Stimulated activated naive B cell treated with anti-CD40 and anti-IgM and Interleukin-4, amounts not matched to agents 10 μg/mL and 1 μg/mL and 100 μg/mL, for 72 hours (primary cell): ENCODE results near the gene LGI4.

ENCODE experiments used
- ATAC-seq, 2 donors: fragments of 150-1000 bp; cut with Tn5 transposase; replicated peaks; 2 replicates each; pipeline ENCODE4 v1.10.0; 2021; ENCODE audit warnings: moderate library complexity in 1 of 2
- DNase-seq: peaks from one replicate; pipeline ENCODE4 v3.0.0; 2021
- H3K27ac Mint-ChIP-seq: one replicate; pipeline ENCODE4 v1.8.0; 2022; ENCODE audit warnings: mild to moderate bottlenecking, mixed read lengths
- H3K27me3 Mint-ChIP-seq, 2 donors: one replicate each; pipeline ENCODE4 v1.8.0; 2022; ENCODE audit warnings: mixed read lengths in 2 of 2
- H3K36me3 Mint-ChIP-seq, 2 donors: one replicate each; pipeline ENCODE4 v1.8.0; 2022; ENCODE audit warnings: mixed read lengths in 2 of 2, mild to moderate bottlenecking in 1 of 2
- H3K4me1 Mint-ChIP-seq, 2 donors: one replicate each; pipeline ENCODE4 v1.8.0; 2022; ENCODE audit warnings: mixed read lengths in 2 of 2, mild to moderate bottlenecking in 1 of 2
- H3K4me3 Mint-ChIP-seq, 2 donors: one replicate each; pipeline ENCODE4 v1.8.0; 2022; ENCODE audit warnings: mild to moderate bottlenecking in 2 of 2, mixed read lengths in 2 of 2, moderate library complexity in 1 of 2
- H3K9me3 Mint-ChIP-seq, 2 donors: one replicate each; pipeline ENCODE4 v1.8.0; 2022; ENCODE audit warnings: mixed read lengths in 2 of 2, mild to moderate bottlenecking in 1 of 2

LGI4 gene

DNA sequence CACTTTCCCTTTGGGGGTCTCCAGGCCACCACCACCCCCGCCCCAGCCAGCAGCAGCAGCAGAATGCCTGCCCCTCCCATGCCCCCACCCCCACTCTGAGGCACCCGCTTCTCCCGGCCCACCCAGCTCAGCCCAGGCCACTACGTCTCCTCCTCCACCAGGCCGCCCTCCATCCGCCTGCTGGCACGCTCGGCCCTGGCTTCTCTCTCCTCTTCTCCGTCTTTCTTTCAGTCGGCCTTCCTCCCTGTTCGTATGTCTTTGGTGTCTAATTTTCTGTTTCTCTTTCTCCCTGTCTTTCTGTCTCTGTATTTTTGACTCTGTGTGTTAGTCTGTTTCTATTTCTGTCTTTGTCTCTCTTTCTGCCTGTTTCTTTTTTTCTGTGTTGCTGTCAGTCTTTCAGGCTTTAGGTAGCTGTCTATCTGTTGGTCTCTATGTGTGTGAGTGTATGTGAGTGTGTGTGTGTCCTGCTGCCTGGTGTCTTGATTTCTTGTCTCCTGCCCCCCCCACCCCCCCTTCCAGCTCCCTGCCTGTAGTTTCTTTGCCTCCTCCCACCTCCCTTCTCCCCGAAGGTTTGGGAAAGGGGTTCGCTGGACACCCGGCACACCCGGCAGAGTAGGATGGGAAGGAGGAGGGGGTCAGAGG, at the start of gene LGI4:
Gene LGI4, minus strand, starts transcription at position 459 of the 642 bp plus-strand sequence. Its CDS starts 379 bp downstream, at position 80.
- no peak for ATAC-seq
- H3K27me3 Mint-ChIP-seq, result peaks cover 0 to 5% of the 10 kb centered on the region in 2 donors
- H3K4me1 Mint-ChIP-seq, result peaks cover 6 to 16% of the 10 kb centered on the region in 2 donors
- no peak within 1 kb of the TSS for H3K4me3 Mint-ChIP-seq
- H3K9me3 Mint-ChIP-seq, result peaks cover 6 to 11% of the 10 kb centered on the region in 2 donors
- no peak within 1 kb of the TSS for H3K27ac Mint-ChIP-seq
- no peak for DNase-seq
- H3K36me3 Mint-ChIP-seq, result no peaks in the 10 kb centered on the region

DNA sequence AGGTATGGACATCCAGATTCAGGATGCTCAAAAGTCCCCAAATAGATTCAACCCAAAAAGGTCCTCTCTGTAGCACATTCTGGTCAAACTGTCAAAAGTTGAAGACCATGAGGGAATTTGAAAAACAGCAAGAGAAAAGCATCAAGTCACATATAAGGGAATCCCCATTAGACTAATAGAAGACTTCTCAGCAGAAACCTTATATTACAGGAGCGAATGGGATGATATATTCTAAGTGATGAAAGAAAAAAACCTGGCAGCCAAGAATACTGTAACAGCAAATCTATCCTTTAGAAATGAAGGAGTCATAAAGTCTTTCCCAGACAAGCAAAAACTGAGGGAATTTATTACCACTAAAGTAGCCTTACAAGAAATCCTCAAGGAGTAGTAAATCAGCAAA, 49.4 kb upstream of the LGI4 start:
- H3K27me3 Mint-ChIP-seq, result no peaks in the 10 kb centered on the region
- no peak overlapping the region for H3K4me3 Mint-ChIP-seq
- peaks cover 5 to 9% of the 10 kb centered on the region in 2 donors for H3K9me3 Mint-ChIP-seq
- no peaks in the 10 kb centered on the region for H3K36me3 Mint-ChIP-seq
- H3K4me1 Mint-ChIP-seq, result peaks cover 8 to 14% of the 10 kb centered on the region in 2 donors
- ATAC-seq (no peak), DNase-seq (no peak)
- no peak overlapping the region for H3K27ac Mint-ChIP-seq

DNA sequence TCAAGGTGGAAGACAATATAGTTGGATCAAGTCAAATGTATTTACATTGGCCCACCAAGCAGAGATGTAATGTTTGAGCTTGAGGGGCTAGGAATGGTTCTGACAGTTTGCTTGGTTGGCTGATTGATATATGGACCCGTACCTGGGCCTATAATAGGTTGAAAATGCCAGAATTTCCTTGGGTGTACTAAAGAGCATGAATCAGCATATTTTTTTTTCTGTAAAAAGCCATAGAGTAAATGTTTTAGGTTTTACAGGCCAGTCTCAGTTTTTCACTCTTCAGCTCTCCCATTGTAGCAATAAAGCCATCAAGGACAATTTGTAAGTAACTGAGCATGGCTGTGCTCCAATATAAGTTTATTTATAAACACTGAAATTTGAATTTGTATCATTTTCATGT, 46.5 kb upstream of the LGI4 start:
- Mint-ChIP-seq H3K36me3 (no peaks in the 10 kb centered on the region), H3K9me3 (peaks cover 11 to 13% of the 10 kb centered on the region in 2 donors), H3K27me3 (no peaks in the 10 kb centered on the region), H3K4me3 (no peak overlapping the region), H3K27ac (no peak overlapping the region), H3K4me1 (peaks cover 8 to 17% of the 10 kb centered on the region in 2 donors)
- DNase-seq, result no peak
- ATAC-seq, result no peak

DNA sequence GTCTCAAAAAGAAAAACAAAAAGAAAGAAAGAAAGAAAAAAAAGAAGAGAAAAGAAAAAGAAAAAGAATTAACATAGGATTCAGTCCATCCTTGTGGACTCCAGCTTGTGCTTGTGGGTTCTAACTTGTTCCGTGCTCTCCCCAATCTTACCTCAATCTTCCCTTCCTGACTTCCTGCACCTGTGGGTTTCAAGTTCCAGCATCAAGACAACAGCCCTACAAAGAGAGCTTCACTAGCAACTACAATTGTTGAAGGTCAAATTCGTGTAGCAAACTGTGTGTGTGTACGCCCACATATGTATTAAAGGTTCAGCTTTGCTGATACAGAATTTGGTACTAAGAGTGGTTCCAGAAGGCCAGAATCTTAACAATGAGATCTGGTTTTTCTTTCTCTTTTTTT, 45.0 kb upstream of the LGI4 start:
- peaks cover 11 to 13% of the 10 kb centered on the region in 2 donors for H3K9me3 Mint-ChIP-seq
- peaks cover 14 to 32% of the 10 kb centered on the region in 2 donors for H3K4me1 Mint-ChIP-seq

DNA sequence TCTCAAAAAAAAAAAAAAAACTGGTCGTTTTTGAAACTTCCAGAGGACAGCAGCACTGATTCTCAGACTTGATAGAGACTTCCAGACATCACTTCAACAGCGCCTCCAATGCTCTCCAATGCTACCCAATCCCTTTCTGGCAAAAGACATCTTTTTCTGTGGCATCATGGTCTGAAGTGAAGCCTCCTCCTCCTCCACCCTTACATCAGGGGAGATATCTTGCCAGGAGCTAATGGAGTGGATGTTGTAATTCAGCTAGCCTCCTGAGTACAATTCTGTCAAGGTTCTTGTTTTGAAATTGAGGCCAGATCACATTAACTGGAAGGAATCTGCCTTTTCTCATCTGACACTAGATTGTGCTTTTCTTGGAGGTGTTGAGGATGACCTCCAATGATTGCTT, 43.8 kb upstream of the LGI4 start:
- no peak overlapping the region for H3K27ac Mint-ChIP-seq
- H3K36me3 Mint-ChIP-seq, result peaks cover 0 to 2% of the 10 kb centered on the region in 2 donors
- H3K4me3 Mint-ChIP-seq, result no peak overlapping the region
- H3K9me3 Mint-ChIP-seq, result peaks cover 7% of the 10 kb centered on the region in 2 donors
- H3K4me1 Mint-ChIP-seq, result peaks cover 14 to 32% of the 10 kb centered on the region in 2 donors
- ATAC-seq (no peak), DNase-seq (no peak)
- no peaks in the 10 kb centered on the region for H3K27me3 Mint-ChIP-seq

More for the DNA sequence above, 45.0 kb upstream of the LGI4 start:
- DNase-seq (no peak), ATAC-seq (no peak)
- Mint-ChIP-seq H3K4me3 (no peak overlapping the region), H3K27me3 (no peaks in the 10 kb centered on the region), H3K36me3 (peaks cover 0 to 1% of the 10 kb centered on the region in 2 donors), H3K27ac (no peak overlapping the region)

DNA sequence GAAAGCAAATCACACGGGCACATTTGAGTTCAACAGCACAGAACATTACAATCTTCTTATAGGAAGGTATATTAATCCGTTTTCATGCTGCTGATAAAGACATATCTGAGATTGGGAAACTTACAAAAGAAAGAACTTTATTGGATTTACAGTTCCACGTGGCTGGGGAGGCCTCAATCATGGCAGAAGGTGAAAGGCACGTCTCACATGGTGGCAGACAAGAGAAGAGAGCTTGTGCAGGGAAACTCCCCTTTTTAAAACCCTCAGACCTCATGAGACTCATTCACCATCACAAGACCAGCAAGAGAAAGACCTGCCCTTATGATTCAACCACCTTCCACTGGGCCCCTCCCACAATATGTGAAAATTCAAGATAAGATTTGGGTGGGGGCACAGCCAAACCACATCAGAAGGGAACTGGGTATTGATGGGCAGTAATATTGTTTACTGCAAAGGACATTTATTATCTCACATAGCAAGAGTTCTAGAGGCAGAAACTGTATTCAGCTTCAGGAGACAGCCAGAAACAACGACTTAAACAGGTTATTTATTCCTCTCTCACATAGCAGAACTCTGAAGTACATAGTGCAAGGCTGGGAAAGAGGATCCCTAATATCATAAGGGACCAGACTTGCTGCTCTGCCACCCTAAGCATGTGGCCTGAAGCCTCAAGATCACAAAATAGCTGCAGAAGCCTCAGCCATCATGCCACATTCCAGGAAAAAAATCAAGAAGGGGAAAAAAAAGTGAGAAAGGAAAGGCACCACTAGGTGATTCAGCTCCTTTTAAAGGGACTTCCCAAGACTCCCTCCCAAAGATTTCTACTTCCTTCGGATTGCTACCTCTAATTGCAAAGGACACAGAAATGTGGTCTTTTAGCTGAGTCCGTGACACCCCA, 42.8 kb upstream of the LGI4 start:
- Mint-ChIP-seq H3K9me3 (peaks cover 5 to 7% of the 10 kb centered on the region in 2 donors), H3K36me3 (peaks cover 2 to 3% of the 10 kb centered on the region in 2 donors), H3K4me3 (no peak overlapping the region), H3K4me1 (peaks cover 13 to 32% of the 10 kb centered on the region in 2 donors), H3K27me3 (no peaks in the 10 kb centered on the region), H3K27ac (no peak overlapping the region)
- no peak for ATAC-seq
- DNase-seq, result no peak

DNA sequence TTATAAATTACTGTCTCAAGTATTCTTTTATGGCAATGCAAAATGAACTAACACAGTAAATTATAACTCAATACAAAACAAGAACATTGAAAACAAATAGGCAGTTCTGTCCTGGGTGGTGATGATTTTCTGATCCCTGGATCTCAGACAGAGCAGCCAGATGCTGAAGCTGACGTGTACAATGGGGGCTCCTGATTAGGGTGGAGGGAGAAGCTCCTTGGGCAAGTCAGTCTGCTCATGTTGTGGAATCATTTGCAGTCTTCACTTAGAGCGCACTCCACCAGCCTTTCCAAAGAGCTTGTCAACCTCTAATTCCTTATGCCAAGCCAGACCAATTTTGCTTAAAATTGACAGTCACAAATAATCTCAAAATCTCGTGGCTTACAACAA, 41.3 kb upstream of the LGI4 start:
- no peak overlapping the region for H3K27ac Mint-ChIP-seq

DNA sequence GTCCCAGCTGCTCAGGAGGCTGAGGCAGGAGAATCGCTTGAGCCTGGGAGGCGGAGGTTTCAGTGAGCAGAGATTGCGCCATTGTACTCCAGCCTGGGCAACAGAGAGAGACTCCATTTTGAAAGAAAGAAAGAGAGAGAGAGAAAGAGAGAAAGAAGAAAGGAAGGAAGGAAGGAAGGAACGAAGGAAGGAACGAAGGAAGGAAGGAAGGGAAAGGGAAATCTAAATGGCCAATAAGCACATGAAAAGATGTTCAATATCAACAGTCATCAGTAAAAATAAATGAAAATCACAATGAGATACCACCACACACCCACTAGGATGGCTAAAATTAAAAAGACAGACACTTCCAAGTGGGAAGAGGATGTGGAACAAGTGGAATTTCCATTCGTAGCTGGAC, 39.4 kb upstream of the LGI4 start:
- Mint-ChIP-seq H3K4me3 (no peak overlapping the region), H3K27ac (no peak overlapping the region), H3K4me1 (peaks cover 9 to 39% of the 10 kb centered on the region in 2 donors), H3K9me3 (peaks cover 5 to 7% of the 10 kb centered on the region in 2 donors), H3K36me3 (peaks cover 9 to 25% of the 10 kb centered on the region in 2 donors), H3K27me3 (no peaks in the 10 kb centered on the region)
- DNase-seq (no peak), ATAC-seq (no peak)

More for the DNA sequence above, 41.3 kb upstream of the LGI4 start:
- ATAC-seq (no peak), DNase-seq (no peak)
- no peaks in the 10 kb centered on the region for H3K27me3 Mint-ChIP-seq
- H3K36me3 Mint-ChIP-seq, result peaks cover 2 to 9% of the 10 kb centered on the region in 2 donors
- H3K4me3 Mint-ChIP-seq, result no peak overlapping the region
- peaks cover 5 to 7% of the 10 kb centered on the region in 2 donors for H3K9me3 Mint-ChIP-seq
- peaks cover 12 to 39% of the 10 kb centered on the region in 2 donors for H3K4me1 Mint-ChIP-seq

DNA sequence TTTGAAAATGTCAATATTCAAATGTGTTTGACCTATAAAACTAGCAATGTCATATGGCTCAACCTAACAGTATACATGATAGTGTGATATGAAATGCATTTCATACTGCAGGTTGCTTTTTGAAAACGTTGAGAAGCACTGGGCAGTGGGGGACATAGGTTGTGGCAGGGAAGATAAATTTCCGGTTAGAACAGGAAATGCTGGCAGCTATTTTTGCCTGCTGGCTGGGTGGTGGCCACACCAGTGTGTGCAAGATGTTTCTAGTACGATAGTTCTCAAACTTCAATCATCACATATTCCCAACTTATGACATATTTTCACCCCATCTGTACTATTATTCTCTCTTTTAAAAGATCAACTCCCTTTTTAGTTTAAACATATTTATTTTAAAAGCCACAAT, 36.9 kb upstream of the LGI4 start:
- H3K27me3 Mint-ChIP-seq, result no peaks in the 10 kb centered on the region
- no peaks in the 10 kb centered on the region for H3K9me3 Mint-ChIP-seq
- H3K27ac Mint-ChIP-seq, result peak overlapping the region; percentile 75
- H3K36me3 Mint-ChIP-seq, result peaks cover 24 to 48% of the 10 kb centered on the region in 2 donors
- H3K4me3 Mint-ChIP-seq, result no peak overlapping the region
- no peak for DNase-seq
- peaks cover 26 to 62% of the 10 kb centered on the region in 2 donors for H3K4me1 Mint-ChIP-seq
- no peak for ATAC-seq

DNA sequence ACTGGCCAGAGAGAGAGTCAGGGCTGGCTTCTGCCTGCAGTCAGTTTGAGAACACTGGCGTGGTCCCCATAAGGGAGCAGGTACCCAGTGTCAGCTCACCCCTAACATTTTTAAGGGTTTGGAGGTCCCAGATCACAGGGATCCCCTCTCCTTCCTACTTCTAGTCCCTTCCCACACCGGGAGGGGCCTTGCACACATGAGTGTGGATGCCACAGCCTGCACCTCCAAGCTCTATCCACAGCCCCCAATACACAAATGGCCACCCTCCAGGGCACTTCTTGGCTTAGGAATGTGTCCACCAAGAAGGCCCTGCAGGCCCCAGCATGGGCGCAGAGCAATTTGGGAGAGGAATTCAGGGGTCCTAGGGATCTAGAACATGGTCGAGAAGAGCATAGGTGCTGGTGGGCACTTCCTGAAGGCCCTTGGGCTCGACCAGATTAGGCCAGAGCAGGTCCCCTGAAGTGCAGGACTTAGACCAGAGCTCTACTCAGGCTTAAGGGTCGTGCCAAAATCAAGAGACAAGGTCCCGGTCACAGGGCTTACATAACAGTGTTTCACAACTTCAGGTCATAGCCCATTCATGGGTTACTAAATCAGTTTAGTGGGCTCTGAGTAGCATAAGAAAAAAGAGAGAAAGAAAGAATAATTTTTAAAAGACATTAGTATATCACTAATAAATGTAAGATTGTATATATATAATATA, 35.7 kb upstream of the LGI4 start:
- ATAC-seq (no peak), DNase-seq (no peak)
- Mint-ChIP-seq H3K27ac (peak overlapping the region; percentile 85), H3K4me3 (no peak overlapping the region), H3K36me3 (peaks cover 36 to 60% of the 10 kb centered on the region in 2 donors), H3K4me1 (peaks cover 29 to 63% of the 10 kb centered on the region in 2 donors), H3K27me3 (no peaks in the 10 kb centered on the region), H3K9me3 (peaks cover 6 to 11% of the 10 kb centered on the region in 2 donors)

DNA sequence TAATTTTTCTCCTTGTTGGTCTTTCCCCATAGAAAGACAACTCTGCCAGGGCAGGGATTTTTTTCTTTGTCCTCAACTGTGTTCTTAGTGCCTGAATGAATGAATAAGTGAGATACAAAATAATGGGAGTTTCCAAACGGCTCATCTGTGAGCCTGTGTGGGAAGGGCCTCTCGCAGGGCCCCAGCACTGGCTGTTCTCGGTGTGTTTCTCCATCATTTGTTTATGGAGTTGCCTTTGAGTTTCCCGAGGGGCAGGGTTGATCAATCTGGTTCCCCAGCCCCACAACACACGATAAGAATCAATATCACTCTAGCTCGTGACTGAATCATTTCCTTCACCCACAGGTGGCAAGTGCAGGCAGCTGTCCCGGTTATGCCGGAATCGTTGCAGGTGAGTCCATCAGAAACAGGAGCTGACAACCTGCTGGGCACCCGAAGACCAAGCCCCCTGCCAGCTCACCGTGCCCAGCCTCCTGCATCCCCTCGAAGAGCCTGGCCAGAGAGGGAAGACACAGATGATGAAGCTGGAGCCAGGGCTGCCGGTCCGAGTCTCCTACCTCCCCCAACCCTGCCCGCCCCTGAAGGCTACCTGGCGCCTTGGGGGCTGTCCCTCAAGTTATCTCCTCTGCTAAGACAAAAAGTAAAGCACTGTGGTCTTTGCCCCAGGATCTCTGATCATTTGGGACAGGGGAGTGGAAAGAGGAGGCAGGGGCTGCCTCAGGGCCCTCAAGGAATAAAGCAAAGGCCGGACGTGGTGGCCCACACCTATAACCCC, 34.5 kb upstream of the LGI4 start:
- Mint-ChIP-seq H3K27ac (peak overlapping the region; percentile 85), H3K36me3 (peaks cover 44 to 70% of the 10 kb centered on the region in 2 donors), H3K27me3 (no peaks in the 10 kb centered on the region), H3K4me3 (no peak overlapping the region), H3K4me1 (peaks cover 27 to 60% of the 10 kb centered on the region in 2 donors), H3K9me3 (peaks cover 8 to 15% of the 10 kb centered on the region in 2 donors)
- DNase-seq (no peak), ATAC-seq (no peak)

DNA sequence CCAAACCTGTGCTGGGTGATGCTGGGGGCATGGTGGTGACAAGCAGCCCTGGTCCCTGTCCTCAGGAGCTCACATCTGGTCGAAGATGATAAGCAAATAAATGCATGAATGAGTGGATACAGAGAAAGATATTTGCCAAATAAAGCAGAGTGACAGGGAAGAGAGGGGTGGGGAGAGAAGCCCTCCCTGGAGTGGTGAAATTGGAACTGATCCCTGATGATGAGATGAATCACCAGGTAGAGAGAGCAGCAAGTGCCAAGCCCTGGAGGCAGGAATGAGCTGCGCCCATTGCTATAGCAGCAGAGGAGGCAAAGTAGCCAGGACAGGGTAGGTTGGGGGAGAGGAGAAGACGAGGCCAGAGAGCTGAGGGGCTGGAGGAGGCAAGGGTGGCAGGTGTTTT, 33.3 kb upstream of the LGI4 start:
- DNase-seq (no peak), ATAC-seq (no peak)
- H3K36me3 Mint-ChIP-seq, result peaks cover 55 to 82% of the 10 kb centered on the region in 2 donors
- H3K9me3 Mint-ChIP-seq, result peaks cover 11 to 19% of the 10 kb centered on the region in 2 donors
- no peaks in the 10 kb centered on the region for H3K27me3 Mint-ChIP-seq
- H3K4me3 Mint-ChIP-seq, result no peak overlapping the region
- H3K27ac Mint-ChIP-seq, result peak overlapping the region; percentile 59
- H3K4me1 Mint-ChIP-seq, result peaks cover 28 to 68% of the 10 kb centered on the region in 2 donors

DNA sequence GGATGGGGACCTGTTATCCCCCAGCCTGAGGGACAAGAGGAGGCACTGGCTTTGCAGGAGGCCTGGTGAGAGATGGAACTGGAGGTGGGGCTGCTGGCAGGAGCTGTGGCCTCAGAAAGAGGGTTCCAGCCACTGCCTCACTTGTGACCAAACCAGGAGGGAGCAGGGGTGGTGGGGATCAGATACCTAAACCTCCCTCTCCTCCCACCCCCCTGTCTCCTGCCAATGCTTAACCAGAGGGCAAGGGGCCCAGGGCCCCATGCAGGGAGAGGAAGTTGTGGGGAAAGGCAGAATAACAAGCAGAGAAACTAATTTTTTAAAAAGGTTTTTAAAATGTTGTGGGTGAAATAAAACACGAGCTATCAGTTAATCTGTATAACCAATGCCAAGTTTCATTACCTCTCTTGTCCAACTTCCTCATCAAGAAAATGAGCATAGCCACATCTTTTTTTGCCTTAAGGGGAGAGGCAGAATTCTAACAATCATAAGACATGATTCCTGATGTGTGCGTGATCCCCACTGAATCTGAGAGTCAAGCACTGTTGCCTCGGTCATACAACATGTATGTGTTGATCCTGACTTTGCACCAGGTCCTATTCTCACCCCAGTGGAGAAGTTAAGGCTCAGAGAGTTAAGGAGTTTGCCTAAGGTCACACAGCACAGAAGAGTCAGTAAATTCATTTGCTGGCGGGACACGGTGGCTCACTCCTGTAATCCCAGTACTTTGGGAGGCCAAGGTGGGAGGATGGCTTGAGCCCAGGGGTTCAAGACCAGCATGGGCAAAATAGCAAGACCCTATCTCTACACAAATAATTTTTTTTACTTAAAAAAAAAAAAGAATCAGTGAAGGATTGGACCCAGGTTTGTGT, 32.6 kb upstream of the LGI4 start:
- H3K4me3 Mint-ChIP-seq, result peak overlapping the region; percentile 15 to 25
- peaks cover 11 to 19% of the 10 kb centered on the region in 2 donors for H3K9me3 Mint-ChIP-seq
- H3K27me3 Mint-ChIP-seq, result no peaks in the 10 kb centered on the region
- peaks cover 31 to 70% of the 10 kb centered on the region in 2 donors for H3K4me1 Mint-ChIP-seq
- no peak for DNase-seq
- H3K27ac Mint-ChIP-seq, result peak overlapping the region; percentile 86
- peaks cover 62 to 84% of the 10 kb centered on the region in 2 donors for H3K36me3 Mint-ChIP-seq
- peak; percentile 59 to 82 for ATAC-seq
